IMR-90 (cell line): ENCODE results near the gene KPNA1.

ENCODE experiments used
- FOS ChIP-seq: fragments of 150-350 bp; IDR thresholded peaks from 2 replicates; pipeline ENCODE4 v1.6.1; 2016; ENCODE audit warnings: low read depth, low read length
- MAFK ChIP-seq: IDR thresholded peaks from 2 replicates; pipeline ENCODE4 v1.6.1; 2012; ENCODE audit warnings: low read depth, low read length, improper control_type of control experiment
- MXI1 ChIP-seq: IDR thresholded peaks from 2 replicates; pipeline ENCODE4 v1.6.1; 2012; ENCODE audit warnings: low read depth, mild to moderate bottlenecking, low read length, moderate library complexity, borderline replicate concordance
- NFE2L2 ChIP-seq: fragments of 150-350 bp; IDR thresholded peaks from 2 replicates; pipeline ENCODE4 v1.6.1; 2016; ENCODE audit warnings: low read depth, mild to moderate bottlenecking, low read length
- POLR2A ChIP-seq: IDR thresholded peaks from 2 replicates; pipeline ENCODE4 v1.6.1; 2012; ENCODE audit warnings: mild to moderate bottlenecking, low read depth, low read length
- RAD21 ChIP-seq: IDR thresholded peaks from 2 replicates; pipeline ENCODE4 v1.6.1; 2012; ENCODE audit warnings: low read length, improper control_type of control experiment
- RCOR1 ChIP-seq: IDR thresholded peaks from 2 replicates; pipeline ENCODE4 v1.6.1; 2012; ENCODE audit warnings: mild to moderate bottlenecking, low read length, improper control_type of control experiment; ENCODE audit not compliant: insufficient replicate concordance
- SMC3 ChIP-seq: fragments of 150-350 bp; IDR thresholded peaks from 2 replicates; pipeline ENCODE4 v1.6.1; 2016; ENCODE audit warnings: low read depth, mild to moderate bottlenecking, antibody characterized with exemption, low read length, moderate library complexity
- TF ChIP-seq, protein P1 (sequence below): conservative IDR thresholded peaks from 2 replicates; pipeline ENCODE4 v1.5.1; 2012; ENCODE audit warnings: mild to moderate bottlenecking, low read depth, low read length, improper control_type of control experiment

DNA sequence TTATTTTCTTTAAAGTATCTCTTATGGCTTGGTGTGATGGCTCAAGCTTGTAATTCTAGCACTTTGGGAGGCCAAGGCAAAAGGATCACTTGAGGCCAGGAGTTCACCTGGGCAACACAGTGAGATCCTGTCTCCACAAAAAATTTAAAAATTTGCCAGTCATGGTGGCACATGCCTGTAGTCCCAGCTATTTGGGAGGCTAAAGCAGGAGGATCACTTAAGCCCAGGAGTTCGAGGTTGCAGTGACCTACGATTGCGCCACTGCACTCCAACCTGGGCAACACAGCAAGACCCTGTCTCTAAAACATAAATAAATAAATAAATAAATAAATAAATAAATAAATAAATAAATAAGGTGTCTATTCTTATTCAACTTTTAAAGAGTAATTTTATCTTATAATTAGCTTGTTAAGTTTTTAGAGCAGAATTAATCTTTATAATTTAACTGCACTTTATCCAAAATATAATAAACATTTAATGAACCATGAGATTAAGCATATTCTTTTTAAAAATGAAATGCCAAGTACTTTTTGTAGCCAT lies 48.0 kb downstream of the KPNA1 start:
- TF ChIP-seq RAD21 (no peak), SMC3 (no peak), MAFK (no peak), POLR2A (no peak), FOS (no peak), NFE2L2 (peak; percentile 42; the same call in 1 of the 2 replicates), MXI1 (no peak), RCOR1 (no peak)
- TF ChIP-seq, protein P1, sequence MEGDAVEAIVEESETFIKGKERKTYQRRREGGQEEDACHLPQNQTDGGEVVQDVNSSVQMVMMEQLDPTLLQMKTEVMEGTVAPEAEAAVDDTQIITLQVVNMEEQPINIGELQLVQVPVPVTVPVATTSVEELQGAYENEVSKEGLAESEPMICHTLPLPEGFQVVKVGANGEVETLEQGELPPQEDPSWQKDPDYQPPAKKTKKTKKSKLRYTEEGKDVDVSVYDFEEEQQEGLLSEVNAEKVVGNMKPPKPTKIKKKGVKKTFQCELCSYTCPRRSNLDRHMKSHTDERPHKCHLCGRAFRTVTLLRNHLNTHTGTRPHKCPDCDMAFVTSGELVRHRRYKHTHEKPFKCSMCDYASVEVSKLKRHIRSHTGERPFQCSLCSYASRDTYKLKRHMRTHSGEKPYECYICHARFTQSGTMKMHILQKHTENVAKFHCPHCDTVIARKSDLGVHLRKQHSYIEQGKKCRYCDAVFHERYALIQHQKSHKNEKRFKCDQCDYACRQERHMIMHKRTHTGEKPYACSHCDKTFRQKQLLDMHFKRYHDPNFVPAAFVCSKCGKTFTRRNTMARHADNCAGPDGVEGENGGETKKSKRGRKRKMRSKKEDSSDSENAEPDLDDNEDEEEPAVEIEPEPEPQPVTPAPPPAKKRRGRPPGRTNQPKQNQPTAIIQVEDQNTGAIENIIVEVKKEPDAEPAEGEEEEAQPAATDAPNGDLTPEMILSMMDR = no peak
